NCI-H2227 (cell line): Measurements from ENCODE around the gene RPAP2.
"Not testable (repeated sequence)": the region's sequence is repeated elsewhere in the genome, so short reads cannot be mapped to it uniquely, and the experiment has no call there.

ENCODE experiments used
- DNase-seq: peaks from one replicate; lab custom pipeline; 2025; ENCODE audit not compliant: unreplicated experiment; lab: John Stamatoyannopoulos, UW

The RPAP2 gene

GRCh38 chr1:92323473-92324453 lies 24.9 kb downstream of the RPAP2 start:
- no peak for DNase-seq

GRCh38 chr1:92324784-92325183 lies 25.9 kb downstream of the RPAP2 start:
- no peak for DNase-seq

- no peak for DNase-seq
Measured at GRCh38 chr1:92326681-92327080, 27.8 kb downstream of the RPAP2 start.

GRCh38 chr1:92327794-92328193 lies 28.9 kb downstream of the RPAP2 start:
- no peak for DNase-seq

GRCh38 chr1:92329347-92330129 lies 30.7 kb downstream of the RPAP2 start:
- no peak for DNase-seq

- no peak for DNase-seq
Measured at GRCh38 chr1:92333668-92334067, 34.8 kb downstream of the RPAP2 start.

- DNase-seq: no peak
Measured at GRCh38 chr1:92340154-92340553, 41.3 kb downstream of the RPAP2 start.

- DNase-seq: peak; percentile 42
Measured at GRCh38 chr1:92342401-92342800, 43.5 kb downstream of the RPAP2 start.

GRCh38 chr1:92343061-92343460 lies 44.2 kb downstream of the RPAP2 start:
- no peak for DNase-seq

GRCh38 chr1:92346866-92347640 lies 48.2 kb downstream of the RPAP2 start:
- no peak for DNase-seq

- DNase-seq: no peak
Measured at GRCh38 chr1:92352856-92353255, 54.0 kb downstream of the RPAP2 start.

GRCh38 chr1:92354259-92354658 lies 55.4 kb downstream of the RPAP2 start:
- no peak for DNase-seq

- no peak for DNase-seq
Measured at GRCh38 chr1:92356956-92357355, 58.1 kb downstream of the RPAP2 start.

- not testable (repeated sequence) for DNase-seq
Measured at GRCh38 chr1:92359382-92359781, 60.5 kb downstream of the RPAP2 start.

GRCh38 chr1:92359986-92360385 lies 61.1 kb downstream of the RPAP2 start:
- no peak for DNase-seq

- DNase-seq: no peak
Measured at GRCh38 chr1:92362970-92363369, 64.1 kb downstream of the RPAP2 start.

GRCh38 chr1:92363401-92363800 lies 64.5 kb downstream of the RPAP2 start:
- DNase-seq: no peak

- no peak for DNase-seq
Measured at GRCh38 chr1:92365378-92366039, 66.7 kb downstream of the RPAP2 start.

- no peak for DNase-seq
Measured at GRCh38 chr1:92366040-92366395, 67.2 kb downstream of the RPAP2 start.

GRCh38 chr1:92367496-92367895 lies 68.6 kb downstream of the RPAP2 start:
- DNase-seq: no peak

- DNase-seq: no peak
Measured at GRCh38 chr1:92372164-92372563, 73.3 kb downstream of the RPAP2 start.
